ENCODE results near the gene RBX1. TPM values are rescaled to one million over a fixed set of nuclear protein-coding genes. Genes with fewer than 3 reads are reported as not detected.

Gene RBX1
- total RNA-seq, 1 donor from 2014 or later = 50.6 TPM

GRCh38 chr22:40958299-40958698 is 7.1 kb downstream of the RBX1 start:
- no peak overlapping the region for H3K27ac ChIP-seq
- no peaks in the 10 kb centered on the region for H3K27me3 ChIP-seq
- H3K4me3 ChIP-seq = no peak overlapping the region
- intact Hi-C loops (cut with DNase I) = no loop called here
- peaks cover 0 to 6% of the 10 kb centered on the region in 2 donors for H3K4me1 ChIP-seq
- TF ChIP-seq, protein P1, sequence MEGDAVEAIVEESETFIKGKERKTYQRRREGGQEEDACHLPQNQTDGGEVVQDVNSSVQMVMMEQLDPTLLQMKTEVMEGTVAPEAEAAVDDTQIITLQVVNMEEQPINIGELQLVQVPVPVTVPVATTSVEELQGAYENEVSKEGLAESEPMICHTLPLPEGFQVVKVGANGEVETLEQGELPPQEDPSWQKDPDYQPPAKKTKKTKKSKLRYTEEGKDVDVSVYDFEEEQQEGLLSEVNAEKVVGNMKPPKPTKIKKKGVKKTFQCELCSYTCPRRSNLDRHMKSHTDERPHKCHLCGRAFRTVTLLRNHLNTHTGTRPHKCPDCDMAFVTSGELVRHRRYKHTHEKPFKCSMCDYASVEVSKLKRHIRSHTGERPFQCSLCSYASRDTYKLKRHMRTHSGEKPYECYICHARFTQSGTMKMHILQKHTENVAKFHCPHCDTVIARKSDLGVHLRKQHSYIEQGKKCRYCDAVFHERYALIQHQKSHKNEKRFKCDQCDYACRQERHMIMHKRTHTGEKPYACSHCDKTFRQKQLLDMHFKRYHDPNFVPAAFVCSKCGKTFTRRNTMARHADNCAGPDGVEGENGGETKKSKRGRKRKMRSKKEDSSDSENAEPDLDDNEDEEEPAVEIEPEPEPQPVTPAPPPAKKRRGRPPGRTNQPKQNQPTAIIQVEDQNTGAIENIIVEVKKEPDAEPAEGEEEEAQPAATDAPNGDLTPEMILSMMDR (IDR thresholded peaks at IDR 0.05) = no peak
- H3K36me3 ChIP-seq = peaks cover 20 to 52% of the 10 kb centered on the region in 2 donors
- no peaks in the 10 kb centered on the region for H3K9me3 ChIP-seq
- no peak for DNase-seq (ENCODE audit: low spot score in 2 of 2)

- Histone ChIP-seq H3K9me3 (no peaks in the 10 kb centered on the region), H3K27me3 (no peaks in the 10 kb centered on the region), H3K36me3 (peaks cover 33 to 56% of the 10 kb centered on the region in 2 donors), H3K4me3 (no peak overlapping the region), H3K27ac (no peak overlapping the region), H3K4me1 (peaks cover 0 to 5% of the 10 kb centered on the region in 2 donors)
- TF ChIP-seq, protein P1 (IDR thresholded peaks at IDR 0.05) = no peak
- no peak for DNase-seq (ENCODE audit: low spot score in 2 of 2)
- intact Hi-C loops (cut with DNase I) = no loop called here
Observed at GRCh38 chr22:40960145-40960544, 9.0 kb downstream of the RBX1 start.

- Histone ChIP-seq H3K27ac (no peak overlapping the region), H3K9me3 (no peaks in the 10 kb centered on the region), H3K4me1 (no peaks in the 10 kb centered on the region), H3K36me3 (peaks cover 67 to 76% of the 10 kb centered on the region in 2 donors), H3K27me3 (no peaks in the 10 kb centered on the region), H3K4me3 (no peak overlapping the region)
- TF ChIP-seq, protein P1 (IDR thresholded peaks at IDR 0.05) = no peak
- no peak for DNase-seq (ENCODE audit: low spot score in 2 of 2)
- intact Hi-C loops (cut with DNase I) = no loop called here
Observed at GRCh38 chr22:40965936-40966725, 15.0 kb downstream of the RBX1 start.

GRCh38 chr22:40966726-40967085 is 15.5 kb downstream of the RBX1 start:
- Histone ChIP-seq H3K9me3 (no peaks in the 10 kb centered on the region), H3K27ac (no peak overlapping the region), H3K4me3 (no peak overlapping the region), H3K4me1 (no peaks in the 10 kb centered on the region), H3K36me3 (peaks cover 62 to 73% of the 10 kb centered on the region in 2 donors), H3K27me3 (no peaks in the 10 kb centered on the region)
- no peak for DNase-seq (ENCODE audit: low spot score in 2 of 2)
- intact Hi-C loops (cut with DNase I) = no loop called here
- TF ChIP-seq, protein P1 (IDR thresholded peaks at IDR 0.05) = no peak

- H3K4me3 ChIP-seq = no peak overlapping the region
- no peaks in the 10 kb centered on the region for H3K4me1 ChIP-seq
- peaks cover 65 to 71% of the 10 kb centered on the region in 2 donors for H3K36me3 ChIP-seq
- intact Hi-C loops (cut with DNase I) = no loop called here
- no peaks in the 10 kb centered on the region for H3K27me3 ChIP-seq
- no peak overlapping the region for H3K27ac ChIP-seq
- H3K9me3 ChIP-seq = no peaks in the 10 kb centered on the region
- no peak for DNase-seq (ENCODE audit: low spot score in 2 of 2)
- TF ChIP-seq, protein P1 (IDR thresholded peaks at IDR 0.05) = no peak
Observed at GRCh38 chr22:40967111-40967760, 16.1 kb downstream of the RBX1 start.

Data from ascending aorta (tissue), 2 donors.